K562 (cell line): ENCODE measurements around the gene ZFYVE1.
"Not testable (repeated sequence)": the region's sequence is repeated elsewhere in the genome, so short reads cannot be mapped to it uniquely, and the experiment has no call there.

Experiments
- CREB1 ChIP-seq, 2 experiments: sonication (generic) in 1 of 2; formaldehyde crosslinking in 1 of 2; IDR thresholded peaks; 2 replicates each; pipeline versions ENCODE4 v1.6.1 to v1.8.0; 2012 to 2022; ENCODE audit warnings: inconsistent platforms in 1 of 2, mild to moderate bottlenecking in 1 of 2, missing genetic modification reagents in 1 of 2, moderate library complexity in 1 of 2
- ELF4 ChIP-seq: fragments of 450-650 bp; formaldehyde crosslinking; IDR thresholded peaks from 2 replicates; pipeline ENCODE4 v1.4.0; 2022; ENCODE audit warnings: missing genetic modification characterization
- FOXA1 ChIP-seq: fragments of 450-650 bp; IDR thresholded peaks from 2 replicates; pipeline ENCODE4 v1.6.1; 2016; ENCODE audit warnings: mild to moderate bottlenecking, borderline replicate concordance
- NEUROD1 ChIP-seq: fragments of 150-350 bp; IDR thresholded peaks from 2 replicates; pipeline ENCODE4 v1.6.1; 2014; ENCODE audit warnings: borderline replicate concordance, low read length, low read depth; ENCODE audit not compliant: partially characterized antibody
- POLR2A ChIP-seq: fragments of 450-650 bp; conservative IDR thresholded peaks from 2 replicates; pipeline ENCODE4 v1.6.1; 2016
- RFX5 ChIP-seq: IDR thresholded peaks from 2 replicates; pipeline ENCODE4 v1.6.1; 2011; ENCODE audit warnings: low read depth, mild to moderate bottlenecking, improper control_type of control experiment, low read length
- THRAP3 ChIP-seq: fragments of 450-650 bp; IDR thresholded peaks from 2 replicates; pipeline ENCODE4 v1.6.1; 2016; ENCODE audit warnings: mild to moderate bottlenecking, inconsistent platforms, borderline replicate concordance
- ZNF121 ChIP-seq: sonication (generic); formaldehyde crosslinking; conservative IDR thresholded peaks from 2 replicates; pipeline ENCODE4 v1.8.0; 2022; ENCODE audit warnings: missing genetic modification reagents
- ZNF143 ChIP-seq: sonication (generic); formaldehyde crosslinking; IDR thresholded peaks from 2 replicates; pipeline ENCODE4 v1.9.0; 2022; ENCODE audit warnings: mild to moderate bottlenecking, missing genetic modification reagents
- ZNF780A ChIP-seq: fragments of 250-450 bp; sonication (Bioruptor Pico); IDR thresholded peaks from 2 replicates; pipeline ENCODE4 v1.5.0; 2021; ENCODE audit warnings: mild to moderate bottlenecking
- TF ChIP-seq, protein P1 (sequence below), 3 experiments: IDR thresholded peaks in 2 of 3; conservative IDR thresholded peaks in 1 of 3; 2 replicates each; pipeline ENCODE4 v1.5.1; 2011 to 2012; ENCODE audit warnings: low read length in 3 of 3, mild to moderate bottlenecking in 3 of 3, control low read depth in 2 of 3, improper control_type of control experiment in 1 of 3, inconsistent platforms in 1 of 3, low read depth in 1 of 3, mixed read lengths in 1 of 3, moderate library complexity in 1 of 3; ENCODE audit not compliant: insufficient read depth in 2 of 3
- TF ChIP-seq, protein P2 (sequence below): sonication (generic); formaldehyde crosslinking; IDR thresholded peaks from 2 replicates; pipeline ENCODE4 v1.9.0; 2022; ENCODE audit warnings: mild to moderate bottlenecking, missing genetic modification reagents
- TF ChIP-seq, protein P3 (sequence below): sonication (generic); formaldehyde crosslinking; IDR thresholded peaks from 2 replicates; pipeline ENCODE4 v1.5.0; 2020; ENCODE audit warnings: missing genetic modification reagents

DNA sequence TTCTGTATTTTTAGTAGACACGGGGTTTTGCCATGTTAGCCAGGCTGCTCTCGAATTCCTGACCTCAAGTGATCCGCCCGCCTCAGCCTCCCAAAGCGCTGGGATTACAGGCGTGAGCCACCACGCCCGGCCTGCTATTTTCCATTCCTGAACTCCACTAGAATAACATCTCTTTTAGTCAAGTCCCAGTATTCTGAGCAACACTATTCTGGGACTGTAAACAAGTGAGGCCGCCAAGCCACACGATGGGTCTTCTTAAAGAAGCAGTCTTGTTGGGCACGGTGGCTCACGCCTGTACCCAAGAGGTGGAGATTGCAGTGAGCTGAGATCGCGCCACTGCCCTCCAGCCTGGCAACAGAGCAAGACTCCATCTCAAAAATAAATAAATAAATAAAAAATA lies 11.4 kb downstream of the ZFYVE1 start:
- TF ChIP-seq RFX5; ELF4; ZNF143 (CRISPR knock-in tag); CREB1 (IDR thresholded peaks at IDR 0.05); CREB1 (CRISPR knock-in tag; IDR thresholded peaks at IDR 0.05); NEUROD1; POLR2A; ZNF121; FOXA1; THRAP3; ZNF780A (CRISPR knock-in tag): not testable (repeated sequence)
- TF ChIP-seq, protein P1, sequence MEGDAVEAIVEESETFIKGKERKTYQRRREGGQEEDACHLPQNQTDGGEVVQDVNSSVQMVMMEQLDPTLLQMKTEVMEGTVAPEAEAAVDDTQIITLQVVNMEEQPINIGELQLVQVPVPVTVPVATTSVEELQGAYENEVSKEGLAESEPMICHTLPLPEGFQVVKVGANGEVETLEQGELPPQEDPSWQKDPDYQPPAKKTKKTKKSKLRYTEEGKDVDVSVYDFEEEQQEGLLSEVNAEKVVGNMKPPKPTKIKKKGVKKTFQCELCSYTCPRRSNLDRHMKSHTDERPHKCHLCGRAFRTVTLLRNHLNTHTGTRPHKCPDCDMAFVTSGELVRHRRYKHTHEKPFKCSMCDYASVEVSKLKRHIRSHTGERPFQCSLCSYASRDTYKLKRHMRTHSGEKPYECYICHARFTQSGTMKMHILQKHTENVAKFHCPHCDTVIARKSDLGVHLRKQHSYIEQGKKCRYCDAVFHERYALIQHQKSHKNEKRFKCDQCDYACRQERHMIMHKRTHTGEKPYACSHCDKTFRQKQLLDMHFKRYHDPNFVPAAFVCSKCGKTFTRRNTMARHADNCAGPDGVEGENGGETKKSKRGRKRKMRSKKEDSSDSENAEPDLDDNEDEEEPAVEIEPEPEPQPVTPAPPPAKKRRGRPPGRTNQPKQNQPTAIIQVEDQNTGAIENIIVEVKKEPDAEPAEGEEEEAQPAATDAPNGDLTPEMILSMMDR (IDR thresholded peaks at IDR 0.05 in 2 of 3, conservative IDR thresholded peaks at IDR 0.05 in 1 of 3; ENCODE audit: insufficient read depth in 2 of 3, low read depth in 1 of 3, low read length in 3 of 3) = not testable (repeated sequence)
- TF ChIP-seq, protein P2, sequence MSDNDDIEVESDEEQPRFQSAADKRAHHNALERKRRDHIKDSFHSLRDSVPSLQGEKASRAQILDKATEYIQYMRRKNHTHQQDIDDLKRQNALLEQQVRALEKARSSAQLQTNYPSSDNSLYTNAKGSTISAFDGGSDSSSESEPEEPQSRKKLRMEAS (CRISPR knock-in tag) = not testable (repeated sequence)
- TF ChIP-seq, protein P3, sequence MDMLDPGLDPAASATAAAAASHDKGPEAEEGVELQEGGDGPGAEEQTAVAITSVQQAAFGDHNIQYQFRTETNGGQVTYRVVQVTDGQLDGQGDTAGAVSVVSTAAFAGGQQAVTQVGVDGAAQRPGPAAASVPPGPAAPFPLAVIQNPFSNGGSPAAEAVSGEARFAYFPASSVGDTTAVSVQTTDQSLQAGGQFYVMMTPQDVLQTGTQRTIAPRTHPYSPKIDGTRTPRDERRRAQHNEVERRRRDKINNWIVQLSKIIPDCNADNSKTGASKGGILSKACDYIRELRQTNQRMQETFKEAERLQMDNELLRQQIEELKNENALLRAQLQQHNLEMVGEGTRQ = not testable (repeated sequence)
